GM13977 (cell line): ENCODE measurements around the gene ABCA2.
"Not testable (repeated sequence)": the region's sequence is repeated elsewhere in the genome, so short reads cannot be mapped to it uniquely, and the experiment has no call there.

Experiments
- DNase-seq: peaks from one replicate; pipeline ENCODE4 v3.0.0; 2012; ENCODE audit warnings: low spot score
- in situ Hi-C: fragments of 300-500 bp; cut with MboI; formaldehyde crosslinking; loops from one replicate; pipeline ENCODE4 v1.12.0; 2022; ENCODE audit warnings: low sequenced_read_pairs, low pct_unique_long_range_greater_than_20kb, mixed read lengths, inconsistent platforms; ENCODE audit not compliant: unreplicated experiment
- TF ChIP-seq, protein P1 (sequence below): IDR thresholded peaks from 2 replicates; pipeline ENCODE4 v1.5.1; 2012; ENCODE audit warnings: mild to moderate bottlenecking, control low read depth; ENCODE audit not compliant: insufficient read depth; ENCODE audit errors: extremely low read depth, missing control alignments

Gene ABCA2

DNA sequence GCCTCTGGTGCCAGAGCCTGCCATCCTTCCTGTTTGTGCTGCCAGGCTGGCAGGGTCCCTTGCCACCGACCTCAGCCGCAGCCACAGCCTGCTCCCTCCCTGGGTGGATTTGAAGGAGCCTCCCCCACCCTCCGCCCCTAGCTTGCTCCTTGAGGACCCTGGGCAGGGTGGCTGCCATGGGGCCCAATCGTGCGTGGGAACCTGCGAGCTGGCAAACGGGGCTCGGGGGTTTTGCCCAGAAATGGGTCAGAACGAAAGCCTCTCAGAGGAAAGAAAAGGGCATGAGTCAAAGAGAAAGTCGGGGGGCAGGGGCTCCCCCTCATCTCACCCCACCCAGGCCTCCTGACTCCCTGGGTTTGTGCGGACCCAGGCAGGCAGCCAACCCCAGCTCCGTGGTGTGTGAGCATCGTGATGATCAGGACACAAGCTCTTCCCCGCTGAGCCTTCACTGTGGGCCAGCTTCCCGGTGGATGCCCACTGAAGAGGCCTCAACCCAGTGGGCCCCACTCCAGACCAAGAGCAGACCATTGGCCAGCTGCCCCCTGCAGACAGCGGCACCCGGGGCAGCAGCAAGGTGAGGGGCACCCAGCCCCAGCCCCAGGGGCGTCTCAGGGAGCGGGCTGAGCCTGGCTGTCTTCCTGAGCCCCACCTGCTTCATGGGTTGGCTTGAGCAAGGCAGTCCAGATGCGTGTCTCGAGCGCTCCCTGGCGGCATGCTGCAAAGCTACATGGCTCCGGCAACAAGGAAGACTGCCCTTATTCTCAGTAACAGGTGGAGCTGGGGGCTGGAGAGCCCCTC lies 6.9 kb upstream of the ABCA2 start:
- peak; percentile 95 for DNase-seq
- TF ChIP-seq, protein P1, sequence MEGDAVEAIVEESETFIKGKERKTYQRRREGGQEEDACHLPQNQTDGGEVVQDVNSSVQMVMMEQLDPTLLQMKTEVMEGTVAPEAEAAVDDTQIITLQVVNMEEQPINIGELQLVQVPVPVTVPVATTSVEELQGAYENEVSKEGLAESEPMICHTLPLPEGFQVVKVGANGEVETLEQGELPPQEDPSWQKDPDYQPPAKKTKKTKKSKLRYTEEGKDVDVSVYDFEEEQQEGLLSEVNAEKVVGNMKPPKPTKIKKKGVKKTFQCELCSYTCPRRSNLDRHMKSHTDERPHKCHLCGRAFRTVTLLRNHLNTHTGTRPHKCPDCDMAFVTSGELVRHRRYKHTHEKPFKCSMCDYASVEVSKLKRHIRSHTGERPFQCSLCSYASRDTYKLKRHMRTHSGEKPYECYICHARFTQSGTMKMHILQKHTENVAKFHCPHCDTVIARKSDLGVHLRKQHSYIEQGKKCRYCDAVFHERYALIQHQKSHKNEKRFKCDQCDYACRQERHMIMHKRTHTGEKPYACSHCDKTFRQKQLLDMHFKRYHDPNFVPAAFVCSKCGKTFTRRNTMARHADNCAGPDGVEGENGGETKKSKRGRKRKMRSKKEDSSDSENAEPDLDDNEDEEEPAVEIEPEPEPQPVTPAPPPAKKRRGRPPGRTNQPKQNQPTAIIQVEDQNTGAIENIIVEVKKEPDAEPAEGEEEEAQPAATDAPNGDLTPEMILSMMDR: peak; percentile 98
- in situ Hi-C loops: loop anchor here (10.0 kb wide), 1 partner anchor 260 kb away; no protein-coding TSS in a partner anchor

DNA sequence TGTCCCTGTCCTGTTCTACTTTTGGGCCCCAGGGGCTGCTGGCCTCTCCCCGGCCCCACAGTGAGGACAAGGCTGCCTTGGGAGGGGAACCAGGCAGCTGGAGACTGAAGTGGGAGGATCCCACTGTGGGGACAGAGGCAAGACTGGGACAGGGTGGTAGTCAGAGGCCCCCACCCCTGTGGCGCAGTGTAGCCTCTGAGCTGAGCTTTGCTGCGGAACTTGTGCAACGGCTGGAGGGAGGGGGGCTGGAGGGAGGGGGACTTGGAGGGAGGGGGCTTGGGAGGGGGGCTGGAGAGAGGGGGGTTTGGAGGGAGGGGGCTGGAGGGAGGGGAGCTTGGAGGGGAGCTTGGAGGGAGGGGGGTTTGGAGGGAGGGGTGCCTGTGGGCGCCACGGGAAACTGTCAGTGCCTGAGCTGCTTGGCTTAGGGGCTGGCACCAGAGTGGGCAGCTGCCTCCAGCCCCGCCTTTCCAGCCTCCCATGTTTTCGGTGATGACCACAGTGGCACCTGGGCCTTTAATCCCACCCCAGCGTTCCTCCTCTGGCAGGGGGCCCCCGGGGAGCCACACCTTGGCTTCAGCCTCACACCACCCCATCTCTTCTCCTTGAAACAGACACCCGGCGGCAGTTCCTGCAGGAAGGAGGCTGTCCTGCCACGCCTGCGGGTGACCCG lies 6.1 kb upstream of the ABCA2 start:
- no peak for DNase-seq
- TF ChIP-seq, protein P1: no peak
- in situ Hi-C loops: loop anchor here (10.0 kb wide), 1 partner anchor 259 kb away; no protein-coding TSS in a partner anchor

DNA sequence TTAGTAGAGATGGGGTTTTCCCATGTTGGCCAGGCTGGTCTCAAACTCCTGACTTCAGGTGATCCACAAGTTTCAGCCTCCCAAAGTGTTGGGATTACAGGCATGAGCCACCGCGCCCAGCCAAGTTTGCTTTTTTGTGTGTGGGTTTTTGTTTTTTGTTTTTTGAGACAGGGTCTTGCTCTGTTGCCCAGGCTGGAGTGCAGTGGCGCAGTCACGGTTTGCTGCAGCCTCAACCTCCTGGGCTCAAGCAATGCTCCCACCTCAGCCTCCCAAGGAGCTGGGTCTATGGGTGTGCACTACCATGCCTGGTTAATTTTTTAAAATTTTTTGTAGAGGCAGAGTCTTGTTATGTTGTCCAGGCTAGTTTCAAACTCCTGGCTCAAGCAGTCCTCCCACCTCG lies 5.4 kb upstream of the ABCA2 start:
- in situ Hi-C loops: loop anchor here (10.0 kb wide), 1 partner anchor 259 kb away; no protein-coding TSS in a partner anchor
- DNase-seq: not testable (repeated sequence)

DNA sequence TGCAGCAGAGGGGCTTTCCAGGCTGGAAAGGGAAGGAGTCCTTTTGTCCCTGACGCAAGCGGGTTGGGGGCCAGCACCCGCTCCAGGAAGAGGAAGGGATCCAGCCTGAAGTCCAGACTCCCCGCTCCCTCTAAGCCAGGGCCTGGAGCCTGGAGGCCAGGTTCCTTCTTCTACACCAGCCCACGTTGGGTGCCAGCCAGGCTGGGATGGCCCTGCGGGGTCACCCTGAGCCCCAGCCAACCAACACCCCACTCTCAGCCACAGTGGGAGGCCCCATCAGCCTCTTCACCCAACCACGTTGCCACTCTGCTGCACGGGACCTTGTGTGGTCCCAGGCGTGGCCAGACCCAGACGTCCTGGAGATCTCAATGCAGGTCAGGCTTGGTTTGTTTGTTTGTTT lies 4.8 kb upstream of the ABCA2 start:
- TF ChIP-seq, protein P1: no peak
- in situ Hi-C loops: loop anchor here (10.0 kb wide), 1 partner anchor 258 kb away; no protein-coding TSS in a partner anchor
- DNase-seq: no peak

DNA sequence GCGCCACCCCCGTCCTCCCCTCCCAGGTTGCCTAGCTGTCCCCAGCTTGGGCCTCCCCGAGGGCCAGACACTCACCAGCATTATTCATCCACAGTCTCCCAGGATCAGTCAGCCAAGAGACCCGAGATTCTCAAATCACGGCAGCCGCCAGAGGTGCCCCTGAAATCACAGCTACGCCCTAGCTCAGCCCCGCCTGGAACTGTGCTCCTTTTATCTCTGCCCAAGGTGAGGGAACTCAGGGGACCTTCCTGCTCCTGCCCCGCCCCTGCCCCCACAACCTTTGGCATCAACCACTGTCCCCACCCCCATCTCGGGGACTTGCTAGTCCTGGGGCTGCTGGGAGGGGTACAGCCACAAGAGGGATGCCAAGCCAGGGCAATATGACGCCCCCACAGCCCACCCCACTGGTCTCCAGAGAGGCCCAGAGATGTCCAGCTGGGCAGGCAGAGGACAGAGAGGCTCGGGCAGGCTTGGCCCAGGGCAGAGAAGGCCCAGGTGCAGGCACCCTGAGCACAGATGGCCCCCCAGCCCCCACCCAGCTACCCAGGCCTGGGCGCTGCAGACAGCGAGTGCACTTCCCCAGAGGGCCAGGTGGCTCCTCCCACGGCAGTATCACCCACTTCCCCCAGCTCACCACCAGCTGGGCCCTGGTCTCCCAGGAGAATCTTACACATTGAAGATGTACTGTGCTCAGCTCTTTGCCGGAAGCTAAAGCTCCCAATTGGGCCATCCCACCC lies 4.0 kb upstream of the ABCA2 start, which contains the start of gene FUT7:
Gene FUT7 (minus strand): TSS at position 185 of the 737 bp plus-strand sequence. CDS start 97 bp downstream, at position 88.
- TF ChIP-seq, protein P1: no peak
- DNase-seq: no peak
- in situ Hi-C loops: loop anchor here (10.0 kb wide), 1 partner anchor 257 kb away; no protein-coding TSS in a partner anchor

DNA sequence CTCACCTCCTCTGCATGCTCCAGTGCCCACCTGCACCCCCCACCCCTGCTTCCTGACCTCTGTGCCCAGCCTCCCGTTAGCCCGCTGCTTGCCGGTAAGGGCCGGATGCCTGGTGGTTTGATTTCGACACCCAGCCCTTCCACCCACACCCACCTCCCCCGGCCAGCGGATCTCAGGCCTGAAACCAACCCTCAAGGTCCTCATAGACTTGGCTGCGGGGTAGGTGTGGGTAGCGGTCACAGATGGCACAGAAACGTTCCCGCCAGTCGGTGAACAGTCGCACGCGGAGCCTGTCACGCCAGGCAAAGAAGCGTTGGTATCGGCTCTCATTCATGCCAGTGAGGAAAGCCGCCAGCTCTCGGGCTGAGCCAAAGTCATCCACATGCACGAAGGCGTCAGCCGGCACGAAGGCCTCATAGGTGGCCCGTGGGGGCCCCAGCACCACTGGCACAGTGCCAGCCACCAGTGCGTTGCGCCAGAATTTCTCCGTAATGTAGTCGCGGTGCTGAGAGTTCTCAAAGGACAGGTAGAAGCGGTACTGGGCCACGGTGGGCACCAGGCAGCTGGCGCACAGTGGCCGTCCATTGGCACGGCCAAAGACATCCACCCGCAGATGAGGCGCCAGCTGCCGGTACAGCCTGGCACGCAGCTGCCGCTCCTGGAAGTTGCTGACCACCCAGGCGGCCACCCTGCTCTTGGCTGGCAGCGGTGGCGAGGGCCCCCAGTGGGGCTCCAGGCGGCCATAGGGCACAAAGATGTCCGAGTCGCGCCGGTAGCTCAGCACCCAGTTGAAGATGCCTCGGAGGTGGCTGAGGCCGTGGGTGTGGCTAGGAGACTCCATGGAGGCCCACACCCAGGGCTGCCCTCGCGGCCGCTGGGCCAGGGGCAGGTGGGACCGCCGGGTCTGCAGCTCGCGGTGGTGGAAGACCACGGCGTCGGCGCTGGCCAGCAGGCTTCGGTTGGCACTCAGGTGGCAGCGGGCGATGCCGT lies 2.8 kb upstream of the ABCA2 start:
- DNase-seq: no peak
- in situ Hi-C loops: loop anchor here (10.0 kb wide), 1 partner anchor 256 kb away; no protein-coding TSS in a partner anchor
- TF ChIP-seq, protein P1: no peak
